Measurements from ENCODE around the gene NEIL3.

The NEIL3 gene

GRCh38 chr4:177311589-177311988, 1.9 kb downstream of the NEIL3 start:
- H3K4me3 ChIP-seq (ENCODE audit: low read depth, low read length) = no peak overlapping the region
- TF ChIP-seq, protein P1, sequence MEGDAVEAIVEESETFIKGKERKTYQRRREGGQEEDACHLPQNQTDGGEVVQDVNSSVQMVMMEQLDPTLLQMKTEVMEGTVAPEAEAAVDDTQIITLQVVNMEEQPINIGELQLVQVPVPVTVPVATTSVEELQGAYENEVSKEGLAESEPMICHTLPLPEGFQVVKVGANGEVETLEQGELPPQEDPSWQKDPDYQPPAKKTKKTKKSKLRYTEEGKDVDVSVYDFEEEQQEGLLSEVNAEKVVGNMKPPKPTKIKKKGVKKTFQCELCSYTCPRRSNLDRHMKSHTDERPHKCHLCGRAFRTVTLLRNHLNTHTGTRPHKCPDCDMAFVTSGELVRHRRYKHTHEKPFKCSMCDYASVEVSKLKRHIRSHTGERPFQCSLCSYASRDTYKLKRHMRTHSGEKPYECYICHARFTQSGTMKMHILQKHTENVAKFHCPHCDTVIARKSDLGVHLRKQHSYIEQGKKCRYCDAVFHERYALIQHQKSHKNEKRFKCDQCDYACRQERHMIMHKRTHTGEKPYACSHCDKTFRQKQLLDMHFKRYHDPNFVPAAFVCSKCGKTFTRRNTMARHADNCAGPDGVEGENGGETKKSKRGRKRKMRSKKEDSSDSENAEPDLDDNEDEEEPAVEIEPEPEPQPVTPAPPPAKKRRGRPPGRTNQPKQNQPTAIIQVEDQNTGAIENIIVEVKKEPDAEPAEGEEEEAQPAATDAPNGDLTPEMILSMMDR (IDR thresholded peaks at IDR 0.05; ENCODE audit: low read depth, low read length) = no peak
- in situ Hi-C loops (cut with HindIII; ENCODE audit: low sequenced_read_pairs) = no loop called here
- DNase-seq (ENCODE audit: low read depth, low spot score) = no peak

DNA sequence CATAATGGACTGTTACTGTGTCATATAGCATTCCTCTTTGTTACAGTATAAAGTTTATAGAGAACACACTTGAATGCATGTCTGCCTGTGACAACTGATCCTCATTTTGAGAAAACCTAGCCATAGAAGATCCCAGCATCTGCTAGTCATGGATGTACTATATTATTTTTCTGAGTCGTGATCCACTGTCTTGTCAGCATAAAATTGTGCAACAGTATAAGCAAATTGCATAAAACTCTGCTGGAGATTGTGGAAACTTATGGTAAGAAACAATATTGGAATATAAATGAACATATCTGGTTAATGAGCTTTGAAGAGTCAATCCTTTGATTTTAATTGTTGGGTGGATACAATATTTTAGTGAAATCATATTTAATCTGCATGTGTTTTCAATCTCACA, 3.6 kb downstream of the NEIL3 start:
- no peak for DNase-seq (ENCODE audit: low read depth, low spot score)
- H3K4me3 ChIP-seq (ENCODE audit: low read depth, low read length) = no peak overlapping the region
- in situ Hi-C loops (cut with HindIII; ENCODE audit: low sequenced_read_pairs) = no loop called here
- TF ChIP-seq, protein P1 (IDR thresholded peaks at IDR 0.05; ENCODE audit: low read depth, low read length) = no peak

GRCh38 chr4:177315767-177316464, 6.2 kb downstream of the NEIL3 start:
- in situ Hi-C loops (cut with HindIII; ENCODE audit: low sequenced_read_pairs) = no loop called here
- no peak for DNase-seq (ENCODE audit: low read depth, low spot score)
- H3K4me3 ChIP-seq (ENCODE audit: low read depth, low read length) = no peak overlapping the region
- TF ChIP-seq, protein P1 (IDR thresholded peaks at IDR 0.05; ENCODE audit: low read depth, low read length) = no peak

GRCh38 chr4:177320721-177321120, 11.0 kb downstream of the NEIL3 start:
- no peak for DNase-seq (ENCODE audit: low read depth, low spot score)
- H3K4me3 ChIP-seq (ENCODE audit: low read depth, low read length) = no peak overlapping the region
- TF ChIP-seq, protein P1 (IDR thresholded peaks at IDR 0.05; ENCODE audit: low read depth, low read length) = no peak
- in situ Hi-C loops (cut with HindIII; ENCODE audit: low sequenced_read_pairs) = no loop called here

- TF ChIP-seq, protein P1 (IDR thresholded peaks at IDR 0.05; ENCODE audit: low read depth, low read length) = no peak
- no peak for DNase-seq (ENCODE audit: low read depth, low spot score)
- H3K4me3 ChIP-seq (ENCODE audit: low read depth, low read length) = no peak overlapping the region
- in situ Hi-C loops (cut with HindIII; ENCODE audit: low sequenced_read_pairs) = no loop called here
Observed at GRCh38 chr4:177321647-177322046, 12.0 kb downstream of the NEIL3 start.

DNA sequence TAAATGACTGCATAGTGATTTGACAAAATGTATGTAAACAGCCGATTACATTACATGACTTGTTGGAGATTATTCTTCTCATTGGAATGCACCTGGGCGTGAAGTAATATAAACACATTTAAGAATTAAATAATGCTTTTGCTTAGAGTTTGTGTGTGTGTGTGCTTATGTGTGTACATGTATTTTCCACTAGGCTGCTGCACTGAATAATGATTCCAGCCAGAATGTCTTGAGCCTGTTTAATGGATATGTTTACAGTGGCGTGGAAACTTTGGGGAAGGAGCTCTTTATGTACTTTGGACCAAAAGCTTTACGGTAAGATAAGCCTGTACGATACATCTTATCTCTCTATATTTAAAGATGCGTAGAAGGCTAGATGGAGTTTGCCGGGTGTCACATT, 12.6 kb downstream of the NEIL3 start:
- in situ Hi-C loops (cut with HindIII; ENCODE audit: low sequenced_read_pairs) = no loop called here
- no peak overlapping the region for H3K4me3 ChIP-seq (ENCODE audit: low read depth, low read length)
- DNase-seq (ENCODE audit: low read depth, low spot score) = no peak
- TF ChIP-seq, protein P1 (IDR thresholded peaks at IDR 0.05; ENCODE audit: low read depth, low read length) = no peak

All from astrocyte of the spinal cord (primary cell).